ENCODE measurements around the gene CFLAR. TPM values are rescaled to one million over a fixed set of nuclear protein-coding genes. Genes with fewer than 3 reads are reported as not detected.

Gene CFLAR
- total and polyA plus RNA-seq, 2 of the 13 experiments (the other 11 are each of a cell fraction or from before 2014, with no cell fraction given), result 43.8 to 92.1 TPM

- H3K4me2 ChIP-seq (ENCODE audit: low read depth, low read length), result peak overlapping the region; percentile 61
- DNase-seq (ENCODE audit: low spot score) (peak; percentile 78), FAIRE-seq (peak; percentile 56), ATAC-seq (peak; percentile 33)
- peaks cover 55% of the 10 kb centered on the region for H3K4me1 ChIP-seq (ENCODE audit: insufficient read depth, low read length)
- H3K9ac ChIP-seq (ENCODE audit: insufficient read depth, low read depth, low read length), result peak overlapping the region; percentile 33; the same call in 1 of the 2 replicates
- peaks cover 16 to 29% of the 10 kb centered on the region in 2 experiments for H3K36me3 ChIP-seq (replicated peaks in 1 of 2; ENCODE audit: control insufficient read depth in 1 of 2, insufficient read depth in 2 of 2, low read length in 2 of 2)
- peaks cover 5% of the 10 kb centered on the region; the same call in 1 of the 2 replicates for H4K20me1 ChIP-seq (ENCODE audit: insufficient read depth, low read length)
- 9% methylated on average over 4 of the region's 4 CpGs for WGBS (ENCODE audit: low lambda C conversion rate)
- no TSS peak for BruUV-seq (replicated peaks)
- peak overlapping the region; percentile 55 for H3K27ac ChIP-seq (ENCODE audit: extremely low read length, insufficient read depth, low read length)
- CTCF ChIA-PET (ENCODE audit: low intra/inter-chr PET ratio, low total read pairs), result no interaction called here
- no peaks in the 10 kb centered on the region for H3K9me3 ChIP-seq (ENCODE audit: low read length)
- intact Hi-C loops (cut with micrococcal nuclease; ENCODE audit: unreplicated experiment) (no loop called here), in situ Hi-C loops (cut with HindIII; ENCODE audit: extremely low pct_ligation_motif_present, low pct_unique_long_range_greater_than_20kb) (no loop called here)
- POLR2A ChIA-PET, result interaction anchor here (1.1 kb wide), 1 partner anchor 14 kb away, joined by 3 read pairs; no protein-coding TSS in a partner anchor
- no peaks in the 10 kb centered on the region for H3K27me3 ChIP-seq (ENCODE audit: control insufficient read depth in 1 of 2, insufficient read depth in 2 of 2, low read length in 2 of 2)
- peaks cover 87% of the 10 kb centered on the region for H3K79me2 ChIP-seq (ENCODE audit: insufficient read depth, low read length)
- peak overlapping the region in 2 of 3 experiments; percentile 6 to 8; a peak in 2 of 6 replicates for H3K4me3 ChIP-seq (replicated peaks in 1 of 3; ENCODE audit: insufficient read depth in 1 of 3, low read depth in 2 of 3, low read length in 3 of 3)
- no peak overlapping the region for H2AFZ ChIP-seq (ENCODE audit: low read length)
- TF ChIP-seq USF2 (IDR thresholded peaks at IDR 0.05; ENCODE audit: low read depth, low read length), result peak; percentile 76
- TF ChIP-seq USF2 (CRISPR knock-in tag; IDR thresholded peaks at IDR 0.05; ENCODE audit: borderline replicate concordance), result no peak; the same call in 1 of the 2 replicates
- no peak for TF ChIP-seq KDM1A (CRISPR knock-in tag; IDR thresholded peaks at IDR 0.05)
- TF ChIP-seq ZNF713 (CRISPR knock-in tag; IDR thresholded peaks at IDR 0.05), result no peak
- no peak for TF ChIP-seq HIC2 (CRISPR knock-in tag; IDR thresholded peaks at IDR 0.05; ENCODE audit: low read depth)
- no peak for TF ChIP-seq ZNF383 (CRISPR knock-in tag; IDR thresholded peaks at IDR 0.05; ENCODE audit: borderline replicate concordance)
- no peak for TF ChIP-seq ZNF703 (CRISPR knock-in tag; IDR thresholded peaks at IDR 0.05; ENCODE audit: borderline replicate concordance)
- TF ChIP-seq POLR2AphosphoS2 (IDR thresholded peaks at IDR 0.05; ENCODE audit: low read depth, low read length), result no peak
- TF ChIP-seq HOXA3 (CRISPR knock-in tag; IDR thresholded peaks at IDR 0.05), result 0 out of 2 replicates have a peak, but pooled peaks have one; percentile 15
- TF ChIP-seq RBM39 (IDR thresholded peaks at IDR 0.05; ENCODE audit: low read depth, low read length, poor library complexity, severe bottlenecking), result no peak
- no peak for TF ChIP-seq ZNF747 (CRISPR knock-in tag; IDR thresholded peaks at IDR 0.05; ENCODE audit: borderline replicate concordance)
- no peak for TF ChIP-seq PCBP1 (IDR thresholded peaks at IDR 0.05; ENCODE audit: borderline replicate concordance, low read depth, low read length)
- TF ChIP-seq HOXA5 (CRISPR knock-in tag; IDR thresholded peaks at IDR 0.05), result no peak
- TF ChIP-seq FOXM1 (CRISPR knock-in tag; IDR thresholded peaks at IDR 0.05), result no peak
- TF ChIP-seq ZNF510 (CRISPR knock-in tag; IDR thresholded peaks at IDR 0.05; ENCODE audit: low read depth), result no peak
- TF ChIP-seq KDM2A (CRISPR knock-in tag; IDR thresholded peaks at IDR 0.05; ENCODE audit: borderline replicate concordance, low read depth), result no peak
- TF ChIP-seq IRF2 (CRISPR knock-in tag; IDR thresholded peaks at IDR 0.05), result 0 out of 2 replicates have a peak, but pooled peaks have one; percentile 52
- no peak for TF ChIP-seq NCOR1 (IDR thresholded peaks at IDR 0.05; ENCODE audit: borderline replicate concordance, low read length)
- no peak for TF ChIP-seq DNMT1 (CRISPR knock-in tag; IDR thresholded peaks at IDR 0.05)
- no peak for TF ChIP-seq ZNF468 (CRISPR knock-in tag; IDR thresholded peaks at IDR 0.05)
- TF ChIP-seq TFDP1 (CRISPR knock-in tag; IDR thresholded peaks at IDR 0.05; ENCODE audit: borderline replicate concordance), result peak; percentile 43; the same call in 1 of the 2 replicates
Observed at GRCh38 chr2:201128933-201129505, 13.1 kb downstream of the CFLAR start.
